ENCODE measurements around the gene SEMA4D.

The SEMA4D gene

GRCh38 chr9:89427621-89428221, 70.2 kb downstream of the SEMA4D start:
- DNase-seq: no peak

GRCh38 chr9:89426384-89426961, 71.4 kb downstream of the SEMA4D start:
- DNase-seq: no peak

GRCh38 chr9:89425921-89426383, 72.0 kb downstream of the SEMA4D start:
- no peak for DNase-seq

GRCh38 chr9:89425024-89425805, 72.7 kb downstream of the SEMA4D start:
- no peak for DNase-seq

- no peak for DNase-seq
These were observed 75.5 kb downstream of the SEMA4D start for GRCh38 chr9:89422151-89422975.

GRCh38 chr9:89421595-89421994, 76.3 kb downstream of the SEMA4D start:
- DNase-seq: no peak

GRCh38 chr9:89420397-89421178, 77.3 kb downstream of the SEMA4D start:
- no peak for DNase-seq

- no peak for DNase-seq
These were observed 77.9 kb downstream of the SEMA4D start for GRCh38 chr9:89419978-89420394.

GRCh38 chr9:89418882-89419640, 78.9 kb downstream of the SEMA4D start:
- no peak for DNase-seq

GRCh38 chr9:89418474-89418845, 79.5 kb downstream of the SEMA4D start:
- no peak for DNase-seq

- DNase-seq: no peak
These were observed 80.0 kb downstream of the SEMA4D start for GRCh38 chr9:89417832-89418473.

GRCh38 chr9:89414670-89415324, 83.1 kb downstream of the SEMA4D start:
- no peak for DNase-seq

GRCh38 chr9:89413963-89414638, 83.8 kb downstream of the SEMA4D start:
- no peak for DNase-seq

- no peak for DNase-seq
These were observed 85.0 kb downstream of the SEMA4D start for GRCh38 chr9:89412951-89413350.

- DNase-seq: no peak
These were observed 85.4 kb downstream of the SEMA4D start for GRCh38 chr9:89412541-89412940.

GRCh38 chr9:89411759-89412158, 86.2 kb downstream of the SEMA4D start:
- no peak for DNase-seq

- DNase-seq: no peak
These were observed 87.1 kb downstream of the SEMA4D start for GRCh38 chr9:89410641-89411350.

- no peak for DNase-seq
These were observed 87.9 kb downstream of the SEMA4D start for GRCh38 chr9:89410022-89410421.

- DNase-seq: no peak
These were observed 88.4 kb downstream of the SEMA4D start for GRCh38 chr9:89409466-89409865.

Measured in T1000 (cell line).